ENCODE measurements around the gene UBXN11. TPM values are rescaled to one million over a fixed set of nuclear protein-coding genes. Genes with fewer than 3 reads are reported as not detected.

The UBXN11 gene
- polyA plus RNA-seq, 1 of the 3 experiments (the other 2 are of a cell fraction) = 30.6 TPM

DNA sequence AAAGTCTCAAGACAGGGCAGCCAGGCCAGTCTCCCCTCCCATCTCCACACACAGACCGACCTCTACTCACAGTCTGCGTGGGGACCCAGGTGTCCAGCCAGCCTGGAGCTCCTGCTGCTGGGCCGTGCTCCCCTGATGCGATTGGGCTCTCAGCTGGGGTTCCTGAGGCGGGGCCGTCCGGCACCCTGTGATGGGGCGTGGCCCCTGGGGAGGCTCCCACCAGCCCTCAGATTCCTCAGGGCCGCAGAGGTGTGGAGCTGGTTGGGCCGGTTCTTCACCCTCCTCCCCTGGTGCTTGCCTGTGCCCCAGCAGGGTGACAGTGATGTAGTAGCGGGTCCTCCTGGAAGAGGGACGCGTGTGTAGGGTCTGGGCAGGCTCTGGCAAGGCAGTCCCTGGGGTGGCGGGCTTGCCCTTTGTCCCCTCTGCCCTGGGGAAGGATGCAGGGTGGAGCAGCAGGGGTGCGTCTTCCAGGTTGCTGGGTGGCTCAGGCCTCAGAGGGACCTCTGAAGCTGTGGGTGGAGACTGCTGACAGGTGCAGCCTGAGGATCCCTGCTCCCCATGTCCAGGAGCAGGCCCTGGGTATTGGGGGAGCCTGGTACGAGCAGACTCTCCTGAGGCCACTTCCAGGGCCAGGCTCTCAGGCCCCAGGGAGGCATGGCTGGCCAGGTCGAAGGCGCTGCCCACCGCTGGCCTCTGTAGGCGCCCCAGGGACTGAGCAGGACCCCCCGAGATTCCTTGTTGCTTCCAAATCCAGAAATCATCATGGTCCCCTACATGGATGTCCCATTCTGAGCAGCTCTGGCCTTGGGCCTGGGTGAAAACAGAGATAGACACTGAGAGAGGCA lies 47.8 kb upstream of the UBXN11 start, which contains the start of gene CRYBG2:
Gene CRYBG2 (minus strand): TSS at position 155 of the 845 bp plus-strand sequence. CDS start 7,473 bp downstream, outside the sequence.
- H4K20me1 ChIP-seq (ENCODE audit: insufficient read depth) = no peaks in the 10 kb centered on the region
- no peak within 1 kb of the TSS for H2AFZ ChIP-seq (ENCODE audit: low read depth)
- TF ChIP-seq SMC3 (IDR thresholded peaks at IDR 0.05; ENCODE audit: low read depth, low read length) (no peak), JUND (IDR thresholded peaks at IDR 0.05) (no peak), RFX5 (IDR thresholded peaks at IDR 0.05; ENCODE audit: low read length) (no peak), FOXM1 (IDR thresholded peaks at IDR 0.05; ENCODE audit: low read depth) (no peak), ELF1 (IDR thresholded peaks at IDR 0.05) (no peak), POLR2AphosphoS5 (IDR thresholded peaks at IDR 0.05; ENCODE audit: low read depth, low read length) (no peak), NRF1 (IDR thresholded peaks at IDR 0.05; ENCODE audit: low read depth, low read length) (no peak)
- TF ChIP-seq, protein P1, sequence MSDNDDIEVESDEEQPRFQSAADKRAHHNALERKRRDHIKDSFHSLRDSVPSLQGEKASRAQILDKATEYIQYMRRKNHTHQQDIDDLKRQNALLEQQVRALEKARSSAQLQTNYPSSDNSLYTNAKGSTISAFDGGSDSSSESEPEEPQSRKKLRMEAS (IDR thresholded peaks at IDR 0.05; ENCODE audit: low read depth) = no peak
- H3K27me3 ChIP-seq (ENCODE audit: insufficient read depth) = peaks cover 8% of the 10 kb centered on the region; the same call in 1 of the 2 replicates
- no peak within 1 kb of the TSS for H3K27ac ChIP-seq (ENCODE audit: low read depth in 2 of 2, low read length in 1 of 2)
- POLR2A ChIA-PET = no interaction called here
- no peaks in the 10 kb centered on the region for H3F3A ChIP-seq (replicated peaks; ENCODE audit: insufficient read depth)
- H3K4me3 ChIP-seq (ENCODE audit: low read depth in 2 of 2, low read length in 1 of 2) = no peak within 1 kb of the TSS
- H3K36me3 ChIP-seq (replicated peaks in 1 of 2; ENCODE audit: control insufficient read depth in 1 of 2, insufficient read depth in 2 of 2, low read length in 1 of 2) = no peaks in the 10 kb centered on the region
- CTCF ChIA-PET = interaction anchor here (0.6 to 11.9 kb wide), 5 partner anchors 9 to 120 kb away, joined by 3 to 99 read pairs (median 4); partner anchors contain the start of gene CEP85
- no peak within 1 kb of the TSS for H3K4me2 ChIP-seq
- no peaks in the 10 kb centered on the region for H3K79me2 ChIP-seq (ENCODE audit: insufficient read depth)
- WGBS (ENCODE audit: low lambda C conversion rate) = 75% methylated on average over 6 of the region's 21 CpGs
- H3K9me3 ChIP-seq = no peaks in the 10 kb centered on the region
- no peak for DNase-seq
- H3K4me1 ChIP-seq (ENCODE audit: control insufficient read depth in 1 of 2, insufficient read depth in 2 of 2, low read depth in 1 of 2, low read length in 1 of 2) = no peaks in the 10 kb centered on the region
- no peaks in the 10 kb centered on the region for H3K9me2 ChIP-seq
- H3K9ac ChIP-seq = no peak within 1 kb of the TSS

DNA sequence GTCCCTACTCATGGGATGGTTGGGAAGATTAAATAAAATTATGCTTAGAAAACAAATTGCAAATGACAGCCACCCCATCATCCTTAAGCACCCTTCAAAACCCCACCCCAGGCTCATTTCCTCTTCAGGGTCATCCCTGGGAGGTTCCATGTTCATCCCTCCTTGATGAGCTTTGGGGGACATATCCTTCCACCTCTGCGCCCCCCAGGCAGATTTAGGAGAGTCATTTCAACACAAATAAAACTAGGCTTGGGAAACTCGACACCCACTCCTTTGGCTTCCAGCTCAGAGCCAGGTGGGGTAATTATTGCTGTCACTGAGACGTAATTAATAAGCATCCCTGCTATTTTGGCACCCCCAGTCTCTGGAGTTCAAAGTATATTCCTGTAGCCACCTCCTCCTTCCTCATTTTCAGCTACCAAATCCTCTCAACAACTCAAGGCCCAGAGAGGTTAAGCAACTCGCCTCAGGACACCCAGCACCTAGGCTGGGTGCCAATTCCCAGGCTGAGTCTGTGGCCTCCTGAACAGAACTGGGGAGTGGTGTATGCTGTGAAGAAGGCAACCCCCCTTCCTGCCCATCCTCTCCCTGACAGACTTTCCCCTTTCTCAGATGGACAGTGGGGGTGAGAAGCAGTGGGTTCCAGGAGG lies 46.9 kb upstream of the UBXN11 start:
- Histone ChIP-seq H3K79me2 (ENCODE audit: insufficient read depth) (no peaks in the 10 kb centered on the region), H3K4me3 (ENCODE audit: low read depth in 2 of 2, low read length in 1 of 2) (no peak overlapping the region), H3F3A (replicated peaks; ENCODE audit: insufficient read depth) (no peaks in the 10 kb centered on the region), H3K4me2 (no peak overlapping the region), H3K36me3 (replicated peaks in 1 of 2; ENCODE audit: control insufficient read depth in 1 of 2, insufficient read depth in 2 of 2, low read length in 1 of 2) (no peaks in the 10 kb centered on the region), H3K9ac (no peak overlapping the region), H3K4me1 (ENCODE audit: control insufficient read depth in 1 of 2, insufficient read depth in 2 of 2, low read depth in 1 of 2, low read length in 1 of 2) (no peaks in the 10 kb centered on the region), H3K9me2 (no peaks in the 10 kb centered on the region), H3K27me3 (ENCODE audit: insufficient read depth) (no peaks in the 10 kb centered on the region), H3K9me3 (no peaks in the 10 kb centered on the region), H3K27ac (ENCODE audit: low read depth in 2 of 2, low read length in 1 of 2) (no peak overlapping the region), H2AFZ (ENCODE audit: low read depth) (no peak overlapping the region), H4K20me1 (ENCODE audit: insufficient read depth) (no peaks in the 10 kb centered on the region)
- whole genome bisulfite sequencing (ENCODE audit: low lambda C conversion rate) = 76% methylated on average over 4 of the region's 4 CpGs
- CTCF ChIA-PET = interaction anchor here (1.0 to 11.9 kb wide), 5 partner anchors 10 to 120 kb away, joined by 3 to 99 read pairs (median 4); partner anchors contain the start of gene CEP85
- no peak for DNase-seq
- POLR2A ChIA-PET = no interaction called here
- TF ChIP-seq, protein P2, sequence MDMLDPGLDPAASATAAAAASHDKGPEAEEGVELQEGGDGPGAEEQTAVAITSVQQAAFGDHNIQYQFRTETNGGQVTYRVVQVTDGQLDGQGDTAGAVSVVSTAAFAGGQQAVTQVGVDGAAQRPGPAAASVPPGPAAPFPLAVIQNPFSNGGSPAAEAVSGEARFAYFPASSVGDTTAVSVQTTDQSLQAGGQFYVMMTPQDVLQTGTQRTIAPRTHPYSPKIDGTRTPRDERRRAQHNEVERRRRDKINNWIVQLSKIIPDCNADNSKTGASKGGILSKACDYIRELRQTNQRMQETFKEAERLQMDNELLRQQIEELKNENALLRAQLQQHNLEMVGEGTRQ (IDR thresholded peaks at IDR 0.05; ENCODE audit: borderline replicate concordance, low read depth, low read length) = no peak
- TF ChIP-seq TAF1 (IDR thresholded peaks at IDR 0.05; ENCODE audit: borderline replicate concordance, low read depth, low read length) = no peak
- no peak for TF ChIP-seq SMC3 (IDR thresholded peaks at IDR 0.05; ENCODE audit: low read depth, low read length)
- TF ChIP-seq EZH2phosphoT487 (IDR thresholded peaks at IDR 0.05; ENCODE audit: borderline replicate concordance, low read depth) = no peak
- no peak for TF ChIP-seq GABPA (IDR thresholded peaks at IDR 0.05; ENCODE audit: low read depth)
- TF ChIP-seq, protein P3, sequence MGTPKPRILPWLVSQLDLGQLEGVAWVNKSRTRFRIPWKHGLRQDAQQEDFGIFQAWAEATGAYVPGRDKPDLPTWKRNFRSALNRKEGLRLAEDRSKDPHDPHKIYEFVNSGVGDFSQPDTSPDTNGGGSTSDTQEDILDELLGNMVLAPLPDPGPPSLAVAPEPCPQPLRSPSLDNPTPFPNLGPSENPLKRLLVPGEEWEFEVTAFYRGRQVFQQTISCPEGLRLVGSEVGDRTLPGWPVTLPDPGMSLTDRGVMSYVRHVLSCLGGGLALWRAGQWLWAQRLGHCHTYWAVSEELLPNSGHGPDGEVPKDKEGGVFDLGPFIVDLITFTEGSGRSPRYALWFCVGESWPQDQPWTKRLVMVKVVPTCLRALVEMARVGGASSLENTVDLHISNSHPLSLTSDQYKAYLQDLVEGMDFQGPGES (IDR thresholded peaks at IDR 0.05; ENCODE audit: low read depth, low read length) = no peak
- no peak for TF ChIP-seq RCOR1 (IDR thresholded peaks at IDR 0.05; ENCODE audit: low read length)
- TF ChIP-seq MEF2A (IDR thresholded peaks at IDR 0.05; ENCODE audit: borderline replicate concordance, low read depth) = no peak
- no peak for TF ChIP-seq RAD21 (IDR thresholded peaks at IDR 0.05; ENCODE audit: low read length)
- TF ChIP-seq RXRA (IDR thresholded peaks at IDR 0.05; ENCODE audit: borderline replicate concordance, low read depth) = no peak
- TF ChIP-seq YY1 (IDR thresholded peaks at IDR 0.05; ENCODE audit: low read depth) = no peak
- TF ChIP-seq, protein P4, sequence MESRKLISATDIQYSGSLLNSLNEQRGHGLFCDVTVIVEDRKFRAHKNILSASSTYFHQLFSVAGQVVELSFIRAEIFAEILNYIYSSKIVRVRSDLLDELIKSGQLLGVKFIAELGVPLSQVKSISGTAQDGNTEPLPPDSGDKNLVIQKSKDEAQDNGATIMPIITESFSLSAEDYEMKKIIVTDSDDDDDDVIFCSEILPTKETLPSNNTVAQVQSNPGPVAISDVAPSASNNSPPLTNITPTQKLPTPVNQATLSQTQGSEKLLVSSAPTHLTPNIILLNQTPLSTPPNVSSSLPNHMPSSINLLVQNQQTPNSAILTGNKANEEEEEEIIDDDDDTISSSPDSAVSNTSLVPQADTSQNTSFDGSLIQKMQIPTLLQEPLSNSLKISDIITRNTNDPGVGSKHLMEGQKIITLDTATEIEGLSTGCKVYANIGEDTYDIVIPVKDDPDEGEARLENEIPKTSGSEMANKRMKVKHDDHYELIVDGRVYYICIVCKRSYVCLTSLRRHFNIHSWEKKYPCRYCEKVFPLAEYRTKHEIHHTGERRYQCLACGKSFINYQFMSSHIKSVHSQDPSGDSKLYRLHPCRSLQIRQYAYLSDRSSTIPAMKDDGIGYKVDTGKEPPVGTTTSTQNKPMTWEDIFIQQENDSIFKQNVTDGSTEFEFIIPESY (IDR thresholded peaks at IDR 0.05; ENCODE audit: borderline replicate concordance, low read depth) = no peak
- no peak for TF ChIP-seq EP300 (IDR thresholded peaks at IDR 0.05; ENCODE audit: borderline replicate concordance in 1 of 2, low read depth in 1 of 2, low read length in 1 of 2)
- TF ChIP-seq TEAD4 (IDR thresholded peaks at IDR 0.05; ENCODE audit: borderline replicate concordance, insufficient read depth) = no peak
